Chondrocyte (in vitro differentiated cells): Measurements from ENCODE around the gene NRIP3. TPM values are rescaled to one million over a fixed set of nuclear protein-coding genes. Genes with fewer than 3 reads are reported as not detected.

Source experiments
- DNase-seq: peaks from one replicate; pipeline ENCODE4 v3.0.0; 2021; ENCODE audit warnings: mixed read lengths, low spot score
- H3K27ac Mint-ChIP-seq: one replicate; pipeline ENCODE4 v1.8.0; 2021; ENCODE audit warnings: mild to moderate bottlenecking, moderate library complexity, mixed read lengths; ENCODE audit not compliant: unreplicated experiment
- H3K27me3 Mint-ChIP-seq: 2 replicates; pipeline ENCODE4 v1.8.0; 2021; ENCODE audit warnings: low read depth, mixed read lengths
- H3K36me3 Mint-ChIP-seq: 2 replicates; pipeline ENCODE4 v1.8.0; 2021; ENCODE audit warnings: low read depth, mixed read lengths
- H3K4me1 Mint-ChIP-seq: 2 replicates; pipeline ENCODE4 v1.8.0; 2021; ENCODE audit warnings: low read depth, mild to moderate bottlenecking, mixed read lengths
- H3K4me3 Mint-ChIP-seq: one replicate; pipeline ENCODE4 v1.8.0; 2021; ENCODE audit warnings: mild to moderate bottlenecking, moderate library complexity, mixed read lengths; ENCODE audit not compliant: unreplicated experiment
- H3K9me3 Mint-ChIP-seq: 2 replicates; pipeline ENCODE4 v1.8.0; 2021; ENCODE audit warnings: low read depth, mixed read lengths
- total RNA-seq: library from RNA; stranded (reverse); gene quantifications from 3 replicates; pipeline ENCODE4 v1.2.1, GENCODE V29; 2021
- TF ChIP-seq, protein P1 (sequence below): fragments of 200-600 bp; sonication (generic); IDR thresholded peaks from 2 replicates; pipeline ENCODE4 v1.5.0; 2021; ENCODE audit warnings: antibody characterized with exemption, mild to moderate bottlenecking, moderate library complexity

The NRIP3 gene
- total RNA-seq, 1 donor from 2014 or later = 3.5 TPM

DNA sequence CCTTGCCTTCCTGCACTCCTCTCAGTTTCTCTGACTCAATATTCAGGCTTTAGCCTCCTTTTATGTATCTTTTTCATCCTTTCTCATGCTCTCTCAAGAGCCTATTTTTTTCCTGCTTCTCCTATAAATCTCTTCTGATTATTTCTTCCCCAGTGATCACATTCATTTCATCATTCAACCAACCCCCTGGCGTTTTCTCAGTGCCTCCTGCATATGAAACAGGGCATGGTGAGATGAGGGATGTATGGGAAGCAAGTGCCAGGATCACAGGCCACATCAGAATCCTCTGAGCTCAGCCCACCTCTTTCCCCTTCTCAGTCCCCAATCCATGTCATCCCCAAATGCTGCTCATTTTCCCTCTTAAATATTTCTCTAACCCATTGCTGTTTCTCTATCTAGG is 38.7 kb upstream of the NRIP3 start:
- Mint-ChIP-seq H3K27ac (no peak overlapping the region), H3K27me3 (no peaks in the 10 kb centered on the region), H3K9me3 (no peaks in the 10 kb centered on the region), H3K4me3 (no peak overlapping the region), H3K36me3 (peaks cover 8% of the 10 kb centered on the region), H3K4me1 (no peaks in the 10 kb centered on the region)
- TF ChIP-seq, protein P1, sequence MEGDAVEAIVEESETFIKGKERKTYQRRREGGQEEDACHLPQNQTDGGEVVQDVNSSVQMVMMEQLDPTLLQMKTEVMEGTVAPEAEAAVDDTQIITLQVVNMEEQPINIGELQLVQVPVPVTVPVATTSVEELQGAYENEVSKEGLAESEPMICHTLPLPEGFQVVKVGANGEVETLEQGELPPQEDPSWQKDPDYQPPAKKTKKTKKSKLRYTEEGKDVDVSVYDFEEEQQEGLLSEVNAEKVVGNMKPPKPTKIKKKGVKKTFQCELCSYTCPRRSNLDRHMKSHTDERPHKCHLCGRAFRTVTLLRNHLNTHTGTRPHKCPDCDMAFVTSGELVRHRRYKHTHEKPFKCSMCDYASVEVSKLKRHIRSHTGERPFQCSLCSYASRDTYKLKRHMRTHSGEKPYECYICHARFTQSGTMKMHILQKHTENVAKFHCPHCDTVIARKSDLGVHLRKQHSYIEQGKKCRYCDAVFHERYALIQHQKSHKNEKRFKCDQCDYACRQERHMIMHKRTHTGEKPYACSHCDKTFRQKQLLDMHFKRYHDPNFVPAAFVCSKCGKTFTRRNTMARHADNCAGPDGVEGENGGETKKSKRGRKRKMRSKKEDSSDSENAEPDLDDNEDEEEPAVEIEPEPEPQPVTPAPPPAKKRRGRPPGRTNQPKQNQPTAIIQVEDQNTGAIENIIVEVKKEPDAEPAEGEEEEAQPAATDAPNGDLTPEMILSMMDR = no peak
- no peak for DNase-seq

DNA sequence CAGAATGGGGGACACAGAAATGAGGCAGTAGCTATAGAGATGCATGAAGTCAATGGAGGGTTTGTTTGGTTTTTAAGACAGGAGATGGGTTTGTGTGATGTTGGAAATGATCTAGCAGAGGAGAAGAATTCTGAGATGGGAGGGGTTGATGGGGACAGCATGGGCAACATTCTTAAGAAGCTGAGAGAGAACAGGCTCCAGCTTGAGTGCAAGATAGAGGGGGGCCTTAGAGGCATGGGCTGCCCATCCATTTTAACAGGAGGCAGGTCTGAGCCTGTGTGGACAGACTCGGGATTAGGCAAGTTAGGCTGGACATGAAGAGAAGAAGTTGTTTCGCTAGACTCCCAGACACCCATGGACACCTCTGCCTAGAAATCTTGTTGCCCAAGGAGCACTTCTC is 37.9 kb upstream of the NRIP3 start:
- DNase-seq = no peak
- no peaks in the 10 kb centered on the region for H3K9me3 Mint-ChIP-seq
- no peak overlapping the region for H3K27ac Mint-ChIP-seq
- H3K4me3 Mint-ChIP-seq = no peak overlapping the region
- no peaks in the 10 kb centered on the region for H3K27me3 Mint-ChIP-seq
- H3K4me1 Mint-ChIP-seq = no peaks in the 10 kb centered on the region
- peaks cover 8% of the 10 kb centered on the region for H3K36me3 Mint-ChIP-seq
- TF ChIP-seq, protein P1 = no peak

DNA sequence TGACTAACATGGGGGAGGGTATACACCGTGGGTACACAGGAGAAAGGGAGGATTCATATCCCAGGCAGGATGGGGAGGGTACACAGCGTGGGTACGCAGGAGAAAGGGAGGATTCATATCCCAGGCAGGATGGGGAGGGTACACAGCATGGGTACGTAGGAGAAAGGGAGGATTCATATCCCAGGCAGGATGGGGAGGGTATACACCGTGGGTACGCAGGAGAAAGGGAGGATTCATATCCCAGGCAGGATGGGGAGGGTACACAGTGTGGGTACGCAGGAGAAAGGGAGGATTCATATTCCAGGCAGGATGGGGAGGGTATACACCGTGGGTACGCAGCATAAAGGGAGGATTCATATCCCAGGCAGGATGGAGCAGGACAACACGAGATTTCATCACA is 36.6 kb upstream of the NRIP3 start:
- Mint-ChIP-seq H3K4me1 (no peaks in the 10 kb centered on the region), H3K27me3 (no peaks in the 10 kb centered on the region), H3K4me3 (no peak overlapping the region), H3K36me3 (peaks cover 8% of the 10 kb centered on the region), H3K9me3 (no peaks in the 10 kb centered on the region), H3K27ac (no peak overlapping the region)
- no peak for DNase-seq
- TF ChIP-seq, protein P1 = no peak

DNA sequence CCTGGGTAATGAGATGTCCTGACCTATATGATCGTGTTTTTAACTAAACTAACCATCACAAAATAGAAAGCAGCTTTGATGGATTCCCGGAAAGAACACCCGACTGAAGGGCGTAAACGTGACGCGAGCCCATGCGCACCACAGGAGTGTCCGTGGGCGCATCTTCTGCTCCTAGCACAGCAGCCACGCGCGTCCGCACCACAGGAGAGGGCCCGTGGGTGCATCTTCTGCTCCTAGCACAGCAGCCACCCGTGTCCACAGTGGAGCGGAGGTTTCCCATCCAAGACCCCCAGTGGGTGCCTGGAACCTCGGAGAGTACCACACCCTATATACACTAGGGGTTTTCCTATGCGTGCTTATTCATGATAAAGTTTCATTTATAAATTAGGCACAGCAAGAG is 36.1 kb upstream of the NRIP3 start:
- Mint-ChIP-seq H3K4me3 (no peak overlapping the region), H3K27ac (no peak overlapping the region), H3K36me3 (peaks cover 7% of the 10 kb centered on the region), H3K4me1 (no peaks in the 10 kb centered on the region), H3K27me3 (no peaks in the 10 kb centered on the region), H3K9me3 (no peaks in the 10 kb centered on the region)
- no peak for DNase-seq
- TF ChIP-seq, protein P1 = no peak

DNA sequence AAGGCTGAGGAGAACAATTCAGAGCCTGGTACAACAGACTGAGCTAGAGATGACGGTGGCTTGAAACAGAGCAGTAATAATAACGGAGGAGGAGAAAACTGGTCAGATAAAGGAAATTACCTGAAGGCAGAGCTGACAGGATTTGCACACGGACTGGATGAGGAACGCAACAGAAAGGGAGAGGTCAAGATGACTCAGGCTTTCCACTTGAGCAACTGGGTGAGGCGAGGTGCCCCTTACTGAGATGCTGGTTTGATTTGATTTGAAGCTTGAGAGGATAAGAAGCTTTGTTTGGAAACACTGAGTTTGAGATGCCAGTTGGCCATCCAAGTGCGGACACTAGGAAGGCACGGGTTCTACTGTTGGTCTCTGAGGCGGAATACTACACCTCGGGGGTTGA is 35.4 kb upstream of the NRIP3 start:
- DNase-seq = no peak
- H3K4me1 Mint-ChIP-seq = no peaks in the 10 kb centered on the region
- H3K36me3 Mint-ChIP-seq = peaks cover 4% of the 10 kb centered on the region
- no peak overlapping the region for H3K4me3 Mint-ChIP-seq
- H3K9me3 Mint-ChIP-seq = no peaks in the 10 kb centered on the region
- no peaks in the 10 kb centered on the region for H3K27me3 Mint-ChIP-seq
- TF ChIP-seq, protein P1 = no peak
- H3K27ac Mint-ChIP-seq = no peak overlapping the region
